GM12801 (cell line): ENCODE data around the gene CYBC1.

Experiments
- TF ChIP-seq, protein P1 (sequence below): IDR thresholded peaks from one replicate; pipeline ENCODE4 v1.5.1; 2011; ENCODE audit warnings: control low read depth; ENCODE audit not compliant: insufficient read length; ENCODE audit errors: extremely low read depth

Gene CYBC1

DNA sequence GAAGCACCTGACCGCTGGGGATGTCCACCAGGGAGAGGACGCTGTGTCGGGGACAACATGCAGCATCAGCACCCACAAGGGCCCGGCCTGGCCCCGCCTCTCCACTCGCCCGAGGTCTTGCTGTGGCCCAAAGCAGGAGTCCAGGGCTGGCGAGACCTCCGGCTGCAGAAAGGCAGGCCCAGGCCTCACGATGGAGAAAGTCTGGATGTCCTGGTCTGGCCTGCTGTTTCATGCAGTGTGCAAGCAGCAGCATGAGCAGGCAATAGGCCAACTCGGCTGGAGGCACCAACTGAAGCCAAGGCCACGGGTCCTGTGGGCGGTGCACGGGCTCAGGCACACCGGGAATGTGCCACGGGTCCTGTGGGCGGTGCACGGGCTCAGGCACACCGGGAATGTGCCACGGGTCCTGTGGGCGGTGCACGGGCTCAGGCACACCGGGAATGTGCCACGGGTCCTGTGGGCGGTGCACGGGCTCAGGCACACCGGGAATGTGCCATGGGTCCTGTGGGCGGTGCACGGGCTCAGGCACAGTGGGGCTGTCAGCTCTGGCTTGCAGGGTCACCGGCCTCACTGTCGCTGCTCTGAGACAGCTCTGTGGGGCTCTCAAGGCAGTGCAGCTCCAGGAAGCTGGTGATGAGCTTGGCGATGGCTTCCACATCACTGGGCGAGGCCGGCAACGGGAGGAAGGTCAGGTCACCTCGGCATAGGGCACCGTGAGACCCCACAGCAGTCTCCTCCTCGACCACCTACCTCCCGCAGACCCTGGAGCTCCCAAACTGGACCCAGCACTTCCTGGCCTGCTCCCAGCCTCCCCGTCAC, 6.9 kb downstream of the CYBC1 start:
- TF ChIP-seq, protein P1, sequence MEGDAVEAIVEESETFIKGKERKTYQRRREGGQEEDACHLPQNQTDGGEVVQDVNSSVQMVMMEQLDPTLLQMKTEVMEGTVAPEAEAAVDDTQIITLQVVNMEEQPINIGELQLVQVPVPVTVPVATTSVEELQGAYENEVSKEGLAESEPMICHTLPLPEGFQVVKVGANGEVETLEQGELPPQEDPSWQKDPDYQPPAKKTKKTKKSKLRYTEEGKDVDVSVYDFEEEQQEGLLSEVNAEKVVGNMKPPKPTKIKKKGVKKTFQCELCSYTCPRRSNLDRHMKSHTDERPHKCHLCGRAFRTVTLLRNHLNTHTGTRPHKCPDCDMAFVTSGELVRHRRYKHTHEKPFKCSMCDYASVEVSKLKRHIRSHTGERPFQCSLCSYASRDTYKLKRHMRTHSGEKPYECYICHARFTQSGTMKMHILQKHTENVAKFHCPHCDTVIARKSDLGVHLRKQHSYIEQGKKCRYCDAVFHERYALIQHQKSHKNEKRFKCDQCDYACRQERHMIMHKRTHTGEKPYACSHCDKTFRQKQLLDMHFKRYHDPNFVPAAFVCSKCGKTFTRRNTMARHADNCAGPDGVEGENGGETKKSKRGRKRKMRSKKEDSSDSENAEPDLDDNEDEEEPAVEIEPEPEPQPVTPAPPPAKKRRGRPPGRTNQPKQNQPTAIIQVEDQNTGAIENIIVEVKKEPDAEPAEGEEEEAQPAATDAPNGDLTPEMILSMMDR: no peak

DNA sequence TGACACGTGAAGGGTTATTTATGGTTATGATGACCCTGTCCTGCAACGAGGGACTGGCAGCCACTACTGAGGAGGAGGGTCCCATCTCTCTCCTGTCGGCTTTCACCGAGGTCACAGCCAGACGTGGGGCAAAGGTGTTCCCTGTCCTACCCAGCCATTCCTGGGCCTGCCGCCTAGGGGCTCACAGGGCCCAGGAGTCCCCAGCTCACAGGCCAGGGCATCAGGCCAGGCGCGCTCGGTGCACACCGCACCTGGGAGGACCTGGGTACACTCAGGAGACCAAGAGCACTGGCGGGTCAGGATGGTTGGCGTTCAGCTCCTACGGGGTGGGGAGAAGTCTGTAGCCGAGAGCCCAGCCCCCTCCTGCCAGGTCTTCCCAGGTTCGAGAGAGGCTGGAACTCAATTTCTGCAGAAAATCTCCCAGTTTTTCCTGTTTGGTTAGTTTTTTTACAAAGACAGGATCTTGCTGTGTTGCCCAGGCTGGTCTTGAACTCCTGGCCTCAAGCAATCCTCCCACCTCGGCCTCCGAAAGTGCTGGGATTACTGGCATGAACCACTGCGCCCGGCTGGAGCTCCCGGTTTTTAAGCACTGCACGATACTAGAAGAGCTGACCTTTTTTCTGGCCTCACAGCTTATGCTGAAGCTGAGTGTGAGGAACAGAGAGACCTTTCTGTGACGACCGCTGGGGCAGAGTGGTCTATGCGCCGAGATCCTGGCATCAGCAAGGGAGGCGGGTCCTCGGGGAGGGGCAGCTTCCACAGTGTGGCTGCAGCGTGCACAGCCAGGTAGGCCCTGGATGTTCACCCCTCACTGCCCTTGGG, 7.7 kb downstream of the CYBC1 start:
- TF ChIP-seq, protein P1: no peak

DNA sequence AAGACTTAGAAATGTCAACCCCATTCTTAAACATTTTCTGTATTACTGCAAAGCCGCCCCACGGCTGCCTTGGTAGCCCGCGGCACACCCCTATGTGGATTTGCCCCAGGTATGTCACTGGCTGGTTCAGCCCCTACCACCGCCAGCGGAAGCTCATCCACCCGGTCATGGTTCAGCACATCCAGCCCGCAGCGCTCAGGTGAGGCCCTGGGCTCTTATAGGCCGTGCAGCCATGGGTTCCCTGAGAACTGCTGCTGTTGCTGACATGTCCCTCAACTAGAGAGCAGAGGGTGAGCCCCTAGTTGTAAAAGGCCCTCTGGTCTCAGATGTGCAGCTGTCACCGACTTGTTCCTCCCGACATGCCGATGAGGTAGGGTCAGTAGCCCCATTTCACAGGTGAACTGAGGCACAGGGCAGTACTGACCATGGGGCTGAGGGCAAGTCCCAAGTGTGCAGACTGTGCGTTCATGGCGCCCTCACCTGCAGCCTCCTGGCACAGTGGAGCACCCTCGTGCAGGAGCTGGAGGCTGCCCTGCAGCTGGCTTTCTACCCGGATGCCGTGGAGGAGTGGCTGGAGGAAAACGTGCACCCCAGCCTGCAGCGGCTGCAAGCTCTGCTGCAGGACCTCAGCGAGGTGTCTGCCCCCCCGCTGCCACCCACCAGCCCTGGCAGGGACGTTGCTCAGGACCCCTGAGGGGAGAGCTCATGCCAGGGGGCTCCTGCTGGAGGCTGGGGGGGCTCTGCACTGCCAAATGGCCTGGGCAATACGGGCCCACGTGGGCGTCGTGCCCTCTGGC, 8.7 kb downstream of the CYBC1 start:
- TF ChIP-seq, protein P1: no peak

DNA sequence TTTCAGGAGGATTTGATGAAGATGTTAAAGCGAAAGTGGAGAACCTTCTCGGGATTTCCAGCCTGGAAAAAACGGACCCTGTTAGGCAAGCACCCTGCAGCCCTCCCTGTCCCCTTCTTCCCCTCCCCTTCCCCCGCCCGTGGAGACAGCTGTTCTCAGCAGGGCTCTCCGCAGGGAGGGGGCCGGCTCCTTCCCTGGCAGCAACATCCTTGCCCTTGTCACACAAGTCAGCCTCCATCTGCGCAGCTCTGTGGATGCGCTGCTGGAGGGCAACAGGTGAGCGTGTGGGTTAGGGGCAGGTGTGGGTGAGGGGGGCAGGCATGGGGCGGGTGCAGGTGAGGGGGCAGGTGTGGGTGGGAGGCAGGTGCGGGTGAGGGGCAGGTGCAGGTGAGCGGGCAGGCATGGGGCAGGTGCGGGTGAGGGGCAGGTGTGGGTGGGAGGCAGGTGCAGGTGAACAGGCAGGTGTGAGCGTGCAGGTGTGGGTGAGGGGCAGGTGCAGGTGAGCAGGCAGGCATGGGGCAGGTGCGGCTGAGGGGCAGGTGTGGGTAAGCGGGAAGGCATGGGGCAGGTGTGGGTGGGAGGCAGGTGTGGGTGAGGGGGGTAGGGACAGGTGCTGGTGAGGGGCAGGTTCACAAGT, 9.4 kb downstream of the CYBC1 start:
- TF ChIP-seq, protein P1: no peak

DNA sequence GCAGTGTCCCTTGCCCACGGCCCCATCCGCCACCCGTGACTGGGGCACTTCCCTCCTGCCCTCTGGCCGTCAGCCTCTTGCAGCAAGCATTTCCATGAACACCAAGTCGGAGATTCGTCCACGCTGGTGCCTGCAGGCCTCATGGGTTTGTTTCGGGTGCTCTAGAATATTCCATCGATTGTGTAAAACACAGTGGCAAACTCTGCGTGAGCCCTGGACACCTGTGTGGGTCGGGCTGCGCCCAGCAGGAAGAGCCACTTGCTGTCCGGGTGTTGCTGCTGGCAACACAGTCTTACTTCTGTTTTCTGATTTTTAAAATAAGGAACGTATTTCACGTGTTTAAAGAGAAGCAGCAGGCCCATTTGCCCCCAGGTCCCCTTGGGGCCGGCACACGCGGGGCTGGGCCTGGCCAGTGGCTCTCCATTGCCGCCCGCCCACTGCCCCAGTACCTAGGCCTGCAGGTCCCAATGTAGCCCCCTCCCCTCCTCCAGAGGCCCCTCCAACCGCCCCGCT, 10.0 kb downstream of the CYBC1 start:
- TF ChIP-seq, protein P1: no peak

DNA sequence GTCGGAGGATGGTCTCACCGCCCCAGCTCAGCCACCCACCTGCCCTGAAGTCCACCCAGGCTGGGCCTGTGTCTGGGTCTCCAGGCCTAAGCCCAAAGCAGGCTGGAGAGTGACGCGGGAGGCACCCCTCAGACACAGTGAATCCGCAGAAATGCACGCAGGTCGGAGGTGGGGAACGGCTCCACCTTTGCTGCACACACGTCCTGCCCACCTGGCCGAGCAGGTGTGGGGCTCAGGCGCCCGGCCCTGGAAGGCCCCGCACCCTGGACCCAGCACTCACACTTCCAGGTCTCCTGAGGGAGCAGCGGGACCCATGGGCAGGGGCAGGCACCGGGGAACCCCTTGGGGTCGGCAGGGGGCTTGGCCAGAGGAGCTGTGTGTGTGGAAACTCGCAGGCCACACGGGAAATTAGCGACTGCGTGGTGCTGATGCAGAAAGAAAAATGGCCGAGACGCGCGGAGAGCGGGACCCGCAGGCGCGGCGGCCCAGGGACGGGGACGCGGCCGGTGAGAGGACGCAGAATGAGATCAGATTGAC, 10.7 kb downstream of the CYBC1 start:
- TF ChIP-seq, protein P1: no peak
